ENCODE data around the gene TRIM33.

DNA sequence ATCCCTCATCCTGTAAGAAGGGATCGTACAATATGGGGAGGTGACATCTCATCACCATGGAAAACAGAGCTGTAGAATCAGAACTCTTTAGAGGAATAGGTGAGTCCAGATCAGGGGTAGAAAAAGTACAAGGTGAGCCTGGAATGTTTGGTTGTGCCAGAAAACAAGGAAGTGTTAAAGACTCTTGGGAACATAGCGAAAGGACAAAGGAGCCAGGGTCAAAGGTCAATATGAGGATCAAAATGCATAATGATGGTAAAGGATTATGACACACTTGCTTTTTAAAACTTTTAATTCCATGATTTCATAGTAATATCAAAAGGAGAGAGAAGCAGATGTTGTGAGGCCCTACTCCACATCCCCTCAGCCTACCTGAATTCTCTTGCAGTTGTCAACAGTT is 19.2 kb upstream of the TRIM33 start:
- TF ChIP-seq, protein P1, sequence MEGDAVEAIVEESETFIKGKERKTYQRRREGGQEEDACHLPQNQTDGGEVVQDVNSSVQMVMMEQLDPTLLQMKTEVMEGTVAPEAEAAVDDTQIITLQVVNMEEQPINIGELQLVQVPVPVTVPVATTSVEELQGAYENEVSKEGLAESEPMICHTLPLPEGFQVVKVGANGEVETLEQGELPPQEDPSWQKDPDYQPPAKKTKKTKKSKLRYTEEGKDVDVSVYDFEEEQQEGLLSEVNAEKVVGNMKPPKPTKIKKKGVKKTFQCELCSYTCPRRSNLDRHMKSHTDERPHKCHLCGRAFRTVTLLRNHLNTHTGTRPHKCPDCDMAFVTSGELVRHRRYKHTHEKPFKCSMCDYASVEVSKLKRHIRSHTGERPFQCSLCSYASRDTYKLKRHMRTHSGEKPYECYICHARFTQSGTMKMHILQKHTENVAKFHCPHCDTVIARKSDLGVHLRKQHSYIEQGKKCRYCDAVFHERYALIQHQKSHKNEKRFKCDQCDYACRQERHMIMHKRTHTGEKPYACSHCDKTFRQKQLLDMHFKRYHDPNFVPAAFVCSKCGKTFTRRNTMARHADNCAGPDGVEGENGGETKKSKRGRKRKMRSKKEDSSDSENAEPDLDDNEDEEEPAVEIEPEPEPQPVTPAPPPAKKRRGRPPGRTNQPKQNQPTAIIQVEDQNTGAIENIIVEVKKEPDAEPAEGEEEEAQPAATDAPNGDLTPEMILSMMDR (IDR thresholded peaks at IDR 0.05), result no peak
- no peak for TF ChIP-seq EP300 (IDR thresholded peaks at IDR 0.05)
- no peak for TF ChIP-seq POLR2AphosphoS5 (IDR thresholded peaks at IDR 0.05)

Measured in gastroesophageal sphincter (tissue), 3 donors.